ENCODE measurements around the gene ZDHHC14.

Gene ZDHHC14

GRCh38 chr6:157631838-157632614, 251.0 kb downstream of the ZDHHC14 start:
- DNase-seq: no peak

GRCh38 chr6:157632821-157633220, 251.8 kb downstream of the ZDHHC14 start:
- DNase-seq: peak; percentile 47

- DNase-seq: no peak
Measured at GRCh38 chr6:157634546-157634945, 253.6 kb downstream of the ZDHHC14 start.

GRCh38 chr6:157635388-157636244, 254.6 kb downstream of the ZDHHC14 start:
- no peak for DNase-seq

- DNase-seq: no peak
Measured at GRCh38 chr6:157637516-157637915, 256.5 kb downstream of the ZDHHC14 start.

GRCh38 chr6:157637941-157638662, 257.1 kb downstream of the ZDHHC14 start:
- no peak for DNase-seq

GRCh38 chr6:157638779-157639178, 257.8 kb downstream of the ZDHHC14 start:
- DNase-seq: no peak

- no peak for DNase-seq
Measured at GRCh38 chr6:157640746-157641451, 259.9 kb downstream of the ZDHHC14 start.

- no peak for DNase-seq
Measured at GRCh38 chr6:157641837-157642236, 260.8 kb downstream of the ZDHHC14 start.

GRCh38 chr6:157642736-157643135, 261.7 kb downstream of the ZDHHC14 start:
- DNase-seq: no peak

- peak; percentile 17 for DNase-seq
Measured at GRCh38 chr6:157644043-157644810, 263.2 kb downstream of the ZDHHC14 start.

GRCh38 chr6:157645201-157645795, 264.3 kb downstream of the ZDHHC14 start:
- DNase-seq: no peak

GRCh38 chr6:157646012-157646411, 265.0 kb downstream of the ZDHHC14 start:
- no peak for DNase-seq

- no peak for DNase-seq
Measured at GRCh38 chr6:157647261-157647915, 266.4 kb downstream of the ZDHHC14 start.

GRCh38 chr6:157648561-157648960, 267.6 kb downstream of the ZDHHC14 start:
- peak; percentile 7 for DNase-seq

GRCh38 chr6:157649311-157650260, 268.6 kb downstream of the ZDHHC14 start:
- no peak for DNase-seq

- DNase-seq: no peak
Measured at GRCh38 chr6:157650261-157650640, 269.3 kb downstream of the ZDHHC14 start.

GRCh38 chr6:157650801-157651200, 269.8 kb downstream of the ZDHHC14 start:
- DNase-seq: no peak

GRCh38 chr6:157651731-157652490, 270.9 kb downstream of the ZDHHC14 start:
- no peak for DNase-seq

Measured in EL (cell line).